AG10803 (cell line): ENCODE data around the gene NSG1.

Source experiments
- DNase-seq: peaks from one replicate; pipeline ENCODE4 v3.0.0; 2010; ENCODE audit warnings: low read depth
- H3K4me3 ChIP-seq: 2 replicates; pipeline ENCODE4 v1.5.1; 2011; ENCODE audit warnings: mild to moderate bottlenecking, low read length, control low read depth
- CTCF ChIP-seq: conservative IDR thresholded peaks from 2 replicates; pipeline ENCODE4 v1.5.1; 2011; ENCODE audit warnings: mild to moderate bottlenecking, low read length, control low read depth, inconsistent platforms

Gene NSG1

GRCh38 chr4:4423706-4424498 is 37.0 kb downstream of the NSG1 start:
- H3K4me3 ChIP-seq = no peak overlapping the region
- DNase-seq = no peak
- no peak for TF ChIP-seq CTCF

GRCh38 chr4:4424499-4425115 is 37.7 kb downstream of the NSG1 start:
- no peak overlapping the region for H3K4me3 ChIP-seq
- DNase-seq = no peak
- no peak for TF ChIP-seq CTCF

- TF ChIP-seq CTCF = no peak
- H3K4me3 ChIP-seq = no peak overlapping the region
Measured at GRCh38 chr4:4425119-4425690, 38.3 kb downstream of the NSG1 start.

GRCh38 chr4:4425696-4426095 is 38.8 kb downstream of the NSG1 start:
- no peak overlapping the region for H3K4me3 ChIP-seq
- DNase-seq = no peak
- TF ChIP-seq CTCF = no peak

More at GRCh38 chr4:4425119-4425690, 38.3 kb downstream of the NSG1 start:
- no peak for DNase-seq

- DNase-seq = no peak
- TF ChIP-seq CTCF = no peak
- no peak overlapping the region for H3K4me3 ChIP-seq
Measured at GRCh38 chr4:4426511-4427120, 39.7 kb downstream of the NSG1 start.

GRCh38 chr4:4427121-4427870 is 40.4 kb downstream of the NSG1 start:
- TF ChIP-seq CTCF = no peak
- DNase-seq = no peak
- H3K4me3 ChIP-seq = no peak overlapping the region
